ENCODE measurements around the gene VTCN1. TPM values are rescaled to one million over a fixed set of nuclear protein-coding genes. Genes with fewer than 3 reads are reported as not detected.

The VTCN1 gene, protein sequence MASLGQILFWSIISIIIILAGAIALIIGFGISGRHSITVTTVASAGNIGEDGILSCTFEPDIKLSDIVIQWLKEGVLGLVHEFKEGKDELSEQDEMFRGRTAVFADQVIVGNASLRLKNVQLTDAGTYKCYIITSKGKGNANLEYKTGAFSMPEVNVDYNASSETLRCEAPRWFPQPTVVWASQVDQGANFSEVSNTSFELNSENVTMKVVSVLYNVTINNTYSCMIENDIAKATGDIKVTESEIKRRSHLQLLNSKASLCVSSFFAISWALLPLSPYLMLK
- total RNA-seq: not detected in 2 replicates

DNA sequence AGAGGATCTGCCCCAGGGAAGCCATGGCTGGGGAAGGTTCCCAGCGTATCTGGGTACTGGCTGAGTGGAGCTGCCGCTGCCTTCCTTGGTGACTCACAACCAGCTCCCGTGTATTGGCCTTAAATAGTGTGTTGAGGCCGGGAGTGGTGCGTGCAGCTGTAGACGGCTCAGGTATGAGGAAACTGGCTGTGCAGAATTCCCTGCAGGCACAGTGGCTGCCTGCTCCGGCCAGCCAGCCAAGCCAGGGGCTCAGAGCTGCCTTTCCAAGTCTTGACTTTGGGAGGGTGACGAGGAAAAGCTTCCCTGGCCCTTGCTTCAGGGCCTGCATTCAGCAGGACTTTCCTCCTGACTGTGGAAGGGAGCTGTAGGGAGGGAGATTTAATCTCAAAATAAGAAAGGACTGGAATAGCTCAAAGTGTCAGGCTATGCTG is at the start of gene VTCN1:
VTCN1 (minus strand) TSS at position 97 of the 431 bp plus-strand sequence; CDS start at position 25, 72 bp downstream.

DNA sequence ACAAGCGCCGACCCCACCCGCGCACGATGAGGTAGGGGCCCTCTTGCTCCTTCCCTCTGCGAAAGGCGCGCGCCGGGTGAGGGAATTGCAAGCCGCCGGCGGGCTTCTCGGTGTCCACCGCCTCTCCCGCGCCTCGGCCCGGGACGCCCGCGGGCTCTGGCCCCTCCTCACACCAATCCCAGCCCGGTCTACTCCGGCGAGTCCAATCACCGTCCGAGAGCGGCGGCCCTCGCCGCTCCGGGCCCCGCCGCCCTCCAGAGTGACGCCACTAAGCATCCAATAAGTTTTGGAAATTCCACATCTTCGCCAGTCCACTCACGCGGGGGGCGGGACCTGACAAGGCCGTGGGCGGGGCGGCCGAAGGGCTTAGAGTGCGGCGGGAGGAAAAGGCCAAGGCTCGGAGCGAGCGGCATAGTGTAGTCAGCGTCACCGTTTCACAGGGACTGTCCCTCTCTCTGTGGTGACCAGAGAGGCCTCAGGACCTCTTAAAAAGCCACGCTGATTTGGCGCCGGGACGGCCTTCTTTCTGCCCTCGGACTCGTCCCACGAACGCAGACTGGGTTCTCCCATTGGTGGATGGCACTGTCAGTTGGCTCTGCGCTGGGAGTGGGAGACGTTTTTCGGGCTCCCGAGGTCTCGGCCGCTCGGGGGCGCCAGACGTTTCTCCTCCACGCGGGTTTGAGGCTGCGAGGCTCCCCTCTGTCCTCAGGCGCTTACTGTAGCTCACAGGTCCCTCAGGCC is 89.0 kb downstream of the VTCN1 start, which contains the start of gene TRIM45:
TRIM45 (minus strand) TSS at position 161 of the 741 bp plus-strand sequence. CDS start 548 bp downstream, outside the sequence.

Small RNA genes lying within 50 kb of the gene (small RNA-seq; reads per million reads assigned to genes)
- 7.8 reads per million, percentile 92 among the genes with 10 or more reads in this experiment for gene MIR942 (ENCODE audit: low replicate concordance)
- gene RF00017 (ENCODE audit: low replicate concordance): not detected

Other genes starting within 250 kb of the VTCN1 start
- not detected in 2 replicates for gene CD101, start 209.2 kb downstream of the VTCN1 start, total RNA-seq
- 6.3 and 30.4 TPM in 2 replicates for gene TTF2, start 150.6 kb downstream of the VTCN1 start, total RNA-seq
- gene TRIM45, start 89.2 kb downstream of the VTCN1 start, total RNA-seq: 0.88 and 1.4 TPM in 2 replicates
- 63.9 and 78.3 TPM in 2 replicates for gene MAN1A2, start 156.5 kb upstream of the VTCN1 start, total RNA-seq

Measured in placental pericyte (primary cell).